ENCODE data around the gene KCNH1. TPM values are rescaled to one million over a fixed set of nuclear protein-coding genes. Genes with fewer than 3 reads are reported as not detected.

KCNH1 gene
- total and polyA plus RNA-seq, 3 donors from 2014 or later: 1.5 to 4.2 (median 2.8) TPM

- DNase-seq: no peak
- TF ChIP-seq CTCF (IDR thresholded peaks at IDR 0.05) (no peak), POLR2A (IDR thresholded peaks at IDR 0.05) (no peak)
- Histone ChIP-seq H3K27me3 (no peaks in the 10 kb centered on the region), H3K4me3 (no peak overlapping the region), H3K27ac (no peak overlapping the region), H3K36me3 (ENCODE audit: low read depth, missing control alignments) (no peaks in the 10 kb centered on the region), H3K4me1 (peaks cover 3% of the 10 kb centered on the region), H3K9me3 (no peaks in the 10 kb centered on the region)
- WGBS, 2 donors: 88 to 93% methylated on average over 6 of the region's 6 CpGs
- intact Hi-C loops (cut with DNase I; ENCODE audit: low total_unique reads): no loop called here
Observed at GRCh38 chr1:210691039-210691610, 442.8 kb downstream of the KCNH1 start.

- H3K27ac ChIP-seq: no peak overlapping the region
- no peaks in the 10 kb centered on the region for H3K9me3 ChIP-seq
- TF ChIP-seq CTCF (IDR thresholded peaks at IDR 0.05): no peak
- no peak for TF ChIP-seq POLR2A (IDR thresholded peaks at IDR 0.05)
- no peak overlapping the region for H3K4me3 ChIP-seq
- intact Hi-C loops (cut with DNase I; ENCODE audit: low total_unique reads): no loop called here
- no peaks in the 10 kb centered on the region for H3K27me3 ChIP-seq
- WGBS, 2 donors: 91 to 93% methylated on average over 5 of the region's 5 CpGs
- H3K36me3 ChIP-seq (ENCODE audit: low read depth, missing control alignments): no peaks in the 10 kb centered on the region
- no peak for DNase-seq
- H3K4me1 ChIP-seq: peaks cover 4% of the 10 kb centered on the region
Observed at GRCh38 chr1:210690236-210690635, 443.7 kb downstream of the KCNH1 start.

- DNase-seq: no peak
- 93 to 94% methylated on average over 3 of the region's 3 CpGs for WGBS, 2 donors
- Histone ChIP-seq H3K4me1 (peaks cover 4% of the 10 kb centered on the region), H3K27ac (no peak overlapping the region), H3K9me3 (no peaks in the 10 kb centered on the region), H3K4me3 (no peak overlapping the region), H3K36me3 (ENCODE audit: low read depth, missing control alignments) (no peaks in the 10 kb centered on the region), H3K27me3 (no peaks in the 10 kb centered on the region)
- TF ChIP-seq CTCF (IDR thresholded peaks at IDR 0.05): no peak
- TF ChIP-seq POLR2A (IDR thresholded peaks at IDR 0.05): no peak
- intact Hi-C loops (cut with DNase I; ENCODE audit: low total_unique reads): no loop called here
Observed at GRCh38 chr1:210689826-210690225, 444.1 kb downstream of the KCNH1 start.

- H3K4me3 ChIP-seq: no peak overlapping the region
- no peaks in the 10 kb centered on the region for H3K36me3 ChIP-seq (ENCODE audit: low read depth, missing control alignments)
- peaks cover 4% of the 10 kb centered on the region for H3K4me1 ChIP-seq
- H3K27ac ChIP-seq: no peak overlapping the region
- DNase-seq: no peak
- 95 to 100% methylated on average over 1 of the region's 1 CpG for WGBS, 2 donors
- no peaks in the 10 kb centered on the region for H3K9me3 ChIP-seq
- H3K27me3 ChIP-seq: no peaks in the 10 kb centered on the region
- intact Hi-C loops (cut with DNase I; ENCODE audit: low total_unique reads): no loop called here
- TF ChIP-seq CTCF (IDR thresholded peaks at IDR 0.05): no peak
- TF ChIP-seq POLR2A (IDR thresholded peaks at IDR 0.05): no peak
Observed at GRCh38 chr1:210688512-210689234, 445.3 kb downstream of the KCNH1 start.

Data from testis (tissue), 3 donors.